H1 (cell line): ENCODE results near the gene MACROD2. TPM values are rescaled to one million over a fixed set of nuclear protein-coding genes. Genes with fewer than 3 reads are reported as not detected.

Experiments used
- CTCF ChIA-PET: fragments of 300-600 bp; sonication (Branson Sonifier 250); formaldehyde crosslinking; loops from one replicate; lab custom pipeline; 2021; ENCODE audit not compliant: partially characterized antibody; lab: Charles Lee
- POLR2A ChIA-PET: fragments of 300-600 bp; sonication (Branson Sonifier 250); formaldehyde crosslinking; loops from one replicate; lab custom pipeline; 2021; ENCODE audit warnings: inconsistent platforms; ENCODE audit not compliant: partially characterized antibody; lab: Charles Lee
- DNase-seq, 2 experiments: peaks; one replicate each; pipeline versions ENCODE4 v3.0.0 to v3.0.0-alpha.2; 2010 to 2022; ENCODE audit warnings: low spot score in 2 of 2, low read depth in 1 of 2, mixed read lengths in 1 of 2
- FAIRE-seq: peaks from 2 replicates; lab custom pipeline; 2011; peaks lifted over from hg19 to GRCh38; lab: Jason Lieb, UNC
- H2AFZ ChIP-seq: 2 replicates; pipeline ENCODE4 v1.8.1; 2012; ENCODE audit warnings: low read length, inconsistent platforms
- H2AK5ac ChIP-seq: 2 replicates; pipeline ENCODE4 v1.6.1; 2013; ENCODE audit warnings: low read depth, low read length
- H2BK120ac ChIP-seq: replicated peaks from 2 replicates; pipeline ENCODE3; 2013; ENCODE audit warnings: low read depth, low read length, inconsistent platforms
- H2BK12ac ChIP-seq: 2 replicates; pipeline ENCODE4 v1.6.1; 2013; ENCODE audit warnings: low read depth, low read length
- H2BK15ac ChIP-seq: 2 replicates; pipeline ENCODE4 v1.6.1; 2013; ENCODE audit warnings: low read length
- H2BK20ac ChIP-seq: 2 replicates; pipeline ENCODE4 v1.6.1; 2013; ENCODE audit warnings: low read length
- H2BK5ac ChIP-seq: 2 replicates; pipeline ENCODE4 v1.6.1; 2013; ENCODE audit warnings: low read depth, low read length
- H3K14ac ChIP-seq: 2 replicates; pipeline ENCODE4 v1.6.1; 2013; ENCODE audit warnings: inconsistent platforms; ENCODE audit not compliant: insufficient read length
- H3K18ac ChIP-seq: 2 replicates; pipeline ENCODE4 v1.6.1; 2013; ENCODE audit warnings: low read length; ENCODE audit errors: extremely low read depth
- H3K23ac ChIP-seq: 2 replicates; pipeline ENCODE4 v1.6.1; 2013; ENCODE audit warnings: inconsistent platforms; ENCODE audit not compliant: insufficient read length
- H3K23me2 ChIP-seq: 2 replicates; pipeline ENCODE4 v1.6.1; 2013; ENCODE audit warnings: low read depth, low read length
- H3K27ac ChIP-seq: 2 replicates; pipeline ENCODE4 v1.6.1; 2011; ENCODE audit warnings: low read depth, low read length, inconsistent platforms
- H3K27me3 ChIP-seq, 4 experiments: replicated peaks in 1 of 4; 1 replicate in 1 of 4; 2 replicates in 3 of 4; pipeline versions ENCODE4 v1.6.1 to v1.8.1; 2011 to 2013; ENCODE audit warnings: low read length in 3 of 4, mild to moderate bottlenecking in 3 of 4, inconsistent platforms in 2 of 4, mixed read lengths in 2 of 4, moderate library complexity in 1 of 4; ENCODE audit not compliant: control insufficient read depth in 3 of 4, insufficient read depth in 3 of 4; ENCODE audit errors: extremely low read depth in 1 of 4
- H3K36me3 ChIP-seq, 4 experiments: 2 replicates each; pipeline versions ENCODE4 v1.6.1 to v1.8.1; 2011 to 2013; ENCODE audit warnings: mild to moderate bottlenecking in 4 of 4, low read length in 3 of 4, moderate library complexity in 2 of 4, control low read depth in 1 of 4, inconsistent platforms in 1 of 4; ENCODE audit not compliant: insufficient read depth in 4 of 4, control insufficient read depth in 2 of 4
- H3K4ac ChIP-seq: replicated peaks from 2 replicates; pipeline ENCODE3; 2013; ENCODE audit warnings: low read length, low read depth, mixed read lengths, inconsistent platforms; ENCODE audit not compliant: insufficient read length
- H3K4me1 ChIP-seq, 4 experiments: replicated peaks in 1 of 4; 1 replicate in 1 of 4; 2 replicates in 3 of 4; pipeline versions ENCODE4 v1.6.1 to v1.8.1; 2011 to 2013; ENCODE audit warnings: low read length in 3 of 4, inconsistent platforms in 2 of 4, mixed read lengths in 1 of 4; ENCODE audit not compliant: insufficient read depth in 4 of 4, control insufficient read depth in 3 of 4
- H3K4me2 ChIP-seq, 2 experiments: 2 replicates each; pipeline versions ENCODE4 v1.6.1 to v1.8.1; 2011 to 2013; ENCODE audit warnings: low read depth in 2 of 2, low read length in 2 of 2, control low read depth in 1 of 2, inconsistent platforms in 1 of 2, mild to moderate bottlenecking in 1 of 2; ENCODE audit not compliant: insufficient read depth in 1 of 2
- H3K4me3 ChIP-seq, 4 experiments: fragments of 200-600, 300-600 bp in 1 of 4; sonication (generic), shearing (Covaris generic), sonication (Bioruptor Twin) in 1 of 4; 2 replicates each; pipeline versions ENCODE4 v1.5.1 to v1.8.1; 2011 to 2016; ENCODE audit warnings: low read length in 4 of 4, low read depth in 3 of 4, control low read depth in 2 of 4, inconsistent platforms in 2 of 4, mild to moderate bottlenecking in 2 of 4, mixed read lengths in 1 of 4, moderate library complexity in 1 of 4; ENCODE audit not compliant: insufficient read depth in 2 of 4; ENCODE audit errors: extremely low read depth in 1 of 4
- H3K56ac ChIP-seq: replicated peaks from 2 replicates; pipeline ENCODE3; 2013; ENCODE audit warnings: low read depth, mild to moderate bottlenecking, mixed read lengths, low read length, inconsistent platforms; ENCODE audit not compliant: insufficient read length
- H3K79me1 ChIP-seq: 2 replicates; pipeline ENCODE4 v1.6.1; 2013; ENCODE audit warnings: low read depth, low read length, control low read depth
- H3K79me2 ChIP-seq, 2 experiments: 2 replicates each; pipeline versions ENCODE4 v1.6.1 to v1.8.1; 2012 to 2013; ENCODE audit warnings: low read length in 2 of 2, mild to moderate bottlenecking in 2 of 2, inconsistent platforms in 1 of 2; ENCODE audit not compliant: insufficient read depth in 2 of 2, control insufficient read depth in 1 of 2
- H3K9ac ChIP-seq, 4 experiments: replicated peaks in 1 of 4; 1 replicate in 1 of 4; 2 replicates in 3 of 4; pipeline versions ENCODE4 v1.6.1 to v1.8.1; 2011 to 2013; ENCODE audit warnings: low read depth in 3 of 4, low read length in 3 of 4, control low read depth in 2 of 4, mild to moderate bottlenecking in 2 of 4, moderate library complexity in 2 of 4, inconsistent platforms in 1 of 4; ENCODE audit errors: extremely low read depth in 1 of 4
- H3K9me3 ChIP-seq, 2 experiments: 2 replicates each; pipeline versions ENCODE4 v1.6.1 to v1.8.1; 2012 to 2013; ENCODE audit warnings: mild to moderate bottlenecking in 2 of 2, moderate library complexity in 2 of 2, control low read depth in 1 of 2, inconsistent platforms in 1 of 2, low read depth in 1 of 2, low read length in 1 of 2, mixed read lengths in 1 of 2; ENCODE audit not compliant: insufficient read depth in 2 of 2
- H4K20me1 ChIP-seq, 2 experiments: replicated peaks in 1 of 2; 2 replicates each; pipeline versions ENCODE3 to v1.8.1; 2011 to 2013; ENCODE audit warnings: inconsistent platforms in 2 of 2, low read length in 2 of 2, mild to moderate bottlenecking in 1 of 2; ENCODE audit not compliant: insufficient read depth in 2 of 2, control insufficient read depth in 1 of 2
- H4K5ac ChIP-seq: 2 replicates; pipeline ENCODE4 v1.6.1; 2013; ENCODE audit warnings: low read length, low read depth, mixed read lengths, inconsistent platforms; ENCODE audit not compliant: insufficient read length
- H4K8ac ChIP-seq: 2 replicates; pipeline ENCODE4 v1.8.0; 2013; ENCODE audit warnings: mild to moderate bottlenecking, moderate library complexity, low read length, inconsistent platforms; ENCODE audit not compliant: insufficient read depth; ENCODE audit errors: extremely low read depth
- H4K91ac ChIP-seq: replicated peaks from 2 replicates; pipeline ENCODE3; 2013; ENCODE audit warnings: low read length, mixed read lengths, inconsistent platforms; ENCODE audit not compliant: insufficient read length
- ATF3 ChIP-seq: IDR thresholded peaks from 2 replicates; pipeline ENCODE4 v1.6.1; 2011; ENCODE audit warnings: low read depth, mild to moderate bottlenecking, low read length; ENCODE audit not compliant: insufficient read depth
- CBX5 ChIP-seq: fragments of 300-800, 300-1000 bp; sonication (generic); IDR thresholded peaks from 2 replicates; pipeline ENCODE4 v1.7.1; 2016; ENCODE audit warnings: antibody characterized with exemption, low read length, low read depth
- CBX8 ChIP-seq: fragments of 300-800, 300-1000 bp; sonication (generic); IDR thresholded peaks from 2 replicates; pipeline ENCODE4 v1.7.1; 2016; ENCODE audit warnings: low read depth, low read length, borderline replicate concordance
- E2F6 ChIP-seq: IDR thresholded peaks from 2 replicates; pipeline ENCODE4 v1.6.1; 2012; ENCODE audit warnings: inconsistent platforms
- EZH2 ChIP-seq: fragments of 200-600 bp; sonication (generic); IDR thresholded peaks from 2 replicates; pipeline ENCODE4 v1.7.1; 2012; ENCODE audit warnings: low read depth, mild to moderate bottlenecking, moderate library complexity, low read length, inconsistent platforms; ENCODE audit not compliant: severe bottlenecking
- FOSL1 ChIP-seq: IDR thresholded peaks from 2 replicates; pipeline ENCODE4 v1.6.1; 2011; ENCODE audit warnings: mild to moderate bottlenecking, low read depth, low read length, moderate library complexity; ENCODE audit not compliant: insufficient read depth
- KDM4A ChIP-seq: IDR thresholded peaks from one replicate; pipeline ENCODE4 v1.7.1; 2012; ENCODE audit warnings: low read depth, mild to moderate bottlenecking, moderate library complexity, low read length, inconsistent platforms; ENCODE audit not compliant: severe bottlenecking
- MAFK ChIP-seq: IDR thresholded peaks from 2 replicates; pipeline ENCODE4 v1.6.1; 2012; ENCODE audit warnings: low read depth, mild to moderate bottlenecking, improper control_type of control experiment, low read length
- NRF1 ChIP-seq: IDR thresholded peaks from 2 replicates; pipeline ENCODE4 v1.6.1; 2011; ENCODE audit warnings: mild to moderate bottlenecking, low read depth, low read length, improper control_type of control experiment
- POLR2A ChIP-seq, 2 experiments: IDR thresholded peaks; 1 replicate in 1 of 2; 2 replicates in 1 of 2; pipeline ENCODE4 v1.6.1; 2011; ENCODE audit warnings: low read depth in 2 of 2, low read length in 2 of 2, mild to moderate bottlenecking in 2 of 2; ENCODE audit errors: control extremely low read depth in 1 of 2
- POLR2AphosphoS5 ChIP-seq: IDR thresholded peaks from 2 replicates; pipeline ENCODE4 v1.6.1; 2011; ENCODE audit warnings: low read depth, low read length
- TCF12 ChIP-seq: IDR thresholded peaks from 2 replicates; pipeline ENCODE4 v1.6.1; 2011; ENCODE audit warnings: low read depth, mild to moderate bottlenecking, low read length
- TEAD4 ChIP-seq: IDR thresholded peaks from 2 replicates; pipeline ENCODE4 v1.6.1; 2012; ENCODE audit warnings: low read depth, low read length, inconsistent platforms, mixed read lengths
- WGBS, 2 experiments: shearing (Covaris generic) in 1 of 2; methylation state at CpG; one replicate each; pipeline versions ENCODE4 v1.1.6 to v1.1.7; 2013 to 2015; ENCODE audit warnings: low lambda C conversion rate in 2 of 2, mixed read lengths in 2 of 2, inconsistent platforms in 1 of 2, low coverage in 1 of 2, missing lambda C conversion rate in 1 of 2; ENCODE audit not compliant: insufficient replicate concordance in 2 of 2, insufficient coverage in 1 of 2, insufficient read length in 1 of 2; ENCODE audit errors: extremely low coverage in 1 of 2, missing lambda C conversion rate in 1 of 2; 5-methylcytosine and 5-hydroxymethylcytosine counted together
- polyA plus RNA-seq, 7 experiments: library from polyadenylated mRNA; depleted of rRNA in 3 of 7; stranded (reverse) in 5 of 7; unstranded in 2 of 7; fragments of >200 nt in 5 of 7; fragments of 200-250 nt in 2 of 7; gene quantifications; 1 replicate in 5 of 7; 2 replicates in 1 of 7; 4 replicates in 1 of 7; pipeline versions ENCODE4 v1.2.1 to v1.2.3, GENCODE V29; 2011 to 2013; ENCODE audit warnings: missing spikeins in 2 of 7, mixed read lengths in 2 of 7
- total RNA-seq: library from RNA; stranded (reverse); fragmentation: NEBNext Ultra II Directional; extraction: Animal tissue kit (Norgen Biotek cat#: 25700); gene quantifications from 2 replicates; pipeline ENCODE4 v1.2.1, GENCODE V29; 2021
- TF ChIP-seq, protein P1 (sequence below): IDR thresholded peaks from 2 replicates; pipeline ENCODE4 v1.6.1; 2012; ENCODE audit warnings: inconsistent platforms

The MACROD2 gene
- total and polyA plus RNA-seq, 2 of the 8 experiments (the other 6 are each of a cell fraction or from before 2014, with no cell fraction given), result 0.70 to 3.9 TPM

- H3K79me1 ChIP-seq, result no peaks in the 10 kb centered on the region
- no peak overlapping the region for H3K56ac ChIP-seq
- H3K4me2 ChIP-seq, result no peak overlapping the region
- H2BK20ac ChIP-seq, result no peak overlapping the region
- H3K4ac ChIP-seq, result no peak overlapping the region
- H3K18ac ChIP-seq, result no peak overlapping the region
- H2BK12ac ChIP-seq, result no peak overlapping the region
- FAIRE-seq, result no peak
- H4K8ac ChIP-seq, result no peak overlapping the region
- no peak overlapping the region for H3K14ac ChIP-seq
- DNase-seq, result no peak
- no peak overlapping the region for H3K9ac ChIP-seq
- H3K23me2 ChIP-seq, result no peaks in the 10 kb centered on the region
- no peak overlapping the region for H3K4me3 ChIP-seq
- no peak overlapping the region for H2BK15ac ChIP-seq
- CTCF ChIA-PET, result no interaction called here
- H3K36me3 ChIP-seq, result no peaks in the 10 kb centered on the region
- H3K23ac ChIP-seq, result no peak overlapping the region
- no peaks in the 10 kb centered on the region for H4K20me1 ChIP-seq
- no peaks in the 10 kb centered on the region for H3K9me3 ChIP-seq
- no peak overlapping the region for H3K27ac ChIP-seq
- H4K91ac ChIP-seq, result no peak overlapping the region
- no peak overlapping the region for H4K5ac ChIP-seq
- POLR2A ChIA-PET, result no interaction called here
- 95% methylated on average over 4 of the region's 4 CpGs; no CpG with 5 or more reads in 1 of the 2 experiments for WGBS, 2 experiments
- no peak overlapping the region for H2AK5ac ChIP-seq
- H2BK5ac ChIP-seq, result no peak overlapping the region
- H2AFZ ChIP-seq, result no peak overlapping the region
- no peaks in the 10 kb centered on the region for H3K4me1 ChIP-seq
- no peaks in the 10 kb centered on the region for H3K79me2 ChIP-seq
- no peak overlapping the region for H2BK120ac ChIP-seq
- no peaks in the 10 kb centered on the region for H3K27me3 ChIP-seq
- TF ChIP-seq, protein P1, sequence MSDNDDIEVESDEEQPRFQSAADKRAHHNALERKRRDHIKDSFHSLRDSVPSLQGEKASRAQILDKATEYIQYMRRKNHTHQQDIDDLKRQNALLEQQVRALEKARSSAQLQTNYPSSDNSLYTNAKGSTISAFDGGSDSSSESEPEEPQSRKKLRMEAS, result no peak
- TF ChIP-seq CBX5 (no peak), KDM4A (no peak), MAFK (no peak), FOSL1 (no peak), POLR2AphosphoS5 (no peak), E2F6 (no peak), EZH2 (no peak), TEAD4 (no peak), POLR2A (IDR thresholded peaks at IDR 0.05; ENCODE audit: control extremely low read depth in 1 of 2, low read depth in 2 of 2, low read length in 2 of 2) (no peak), CBX8 (no peak), ATF3 (no peak), NRF1 (no peak), TCF12 (no peak)
These were observed 1453.7 kb downstream of the MACROD2 start for GRCh38 chr20:15449061-15449460.
